GM21360 (cell line): Measurements from ENCODE around the gene SLC45A2.
"Not testable (repeated sequence)": the region's sequence is repeated elsewhere in the genome, so short reads cannot be mapped to it uniquely, and the experiment has no call there.

Source experiments
- ATAC-seq: cut with Tn5 transposase; IDR thresholded peaks from one replicate; pipeline ENCODE4 v1.9.1; 2021; ENCODE audit warnings: mild to moderate bottlenecking, moderate library complexity; ENCODE audit not compliant: unreplicated experiment

SLC45A2 gene

GRCh38 chr5:33984671-33985124 is at the start of gene SLC45A2:
Gene SLC45A2 (minus strand): TSS chr5:33984693. CDS start chr5:33984583, 110 bp downstream.
- ATAC-seq = no peak

GRCh38 chr5:34031966-34032365 is 47.5 kb upstream of the SLC45A2 start:
- ATAC-seq = no peak

- ATAC-seq = no peak
These were observed 46.6 kb upstream of the SLC45A2 start for GRCh38 chr5:34031117-34031516.

- ATAC-seq = not testable (repeated sequence)
These were observed 46.1 kb upstream of the SLC45A2 start for GRCh38 chr5:34030585-34030984.

- no peak for ATAC-seq
These were observed 45.6 kb upstream of the SLC45A2 start for GRCh38 chr5:34030048-34030447.

GRCh38 chr5:34028349-34028748 is 43.9 kb upstream of the SLC45A2 start:
- ATAC-seq = no peak

- no peak for ATAC-seq
These were observed 41.7 kb upstream of the SLC45A2 start for GRCh38 chr5:34026089-34026761.

GRCh38 chr5:34022121-34022705 is 37.7 kb upstream of the SLC45A2 start:
- peak; percentile 70 for ATAC-seq

- ATAC-seq = no peak
These were observed 36.8 kb upstream of the SLC45A2 start for GRCh38 chr5:34021334-34021733.

GRCh38 chr5:34020726-34021125 is 36.2 kb upstream of the SLC45A2 start:
- no peak for ATAC-seq

- no peak for ATAC-seq
These were observed 32.8 kb upstream of the SLC45A2 start for GRCh38 chr5:34017254-34017653.

GRCh38 chr5:34016750-34017149 is 32.3 kb upstream of the SLC45A2 start:
- no peak for ATAC-seq

GRCh38 chr5:34016222-34016621 is 31.7 kb upstream of the SLC45A2 start:
- no peak for ATAC-seq

GRCh38 chr5:34015120-34015822 is 30.8 kb upstream of the SLC45A2 start:
- ATAC-seq = no peak

- ATAC-seq = no peak
These were observed 30.1 kb upstream of the SLC45A2 start for GRCh38 chr5:34014626-34015025.

- no peak for ATAC-seq
These were observed 29.1 kb upstream of the SLC45A2 start for GRCh38 chr5:34013547-34013946.

- no peak for ATAC-seq
These were observed 28.3 kb upstream of the SLC45A2 start for GRCh38 chr5:34012791-34013190.

- ATAC-seq = no peak
These were observed 27.0 kb upstream of the SLC45A2 start for GRCh38 chr5:34011536-34011935.

- ATAC-seq = not testable (repeated sequence)
These were observed 25.7 kb upstream of the SLC45A2 start for GRCh38 chr5:34010146-34010545.

GRCh38 chr5:34009610-34010009 is 25.1 kb upstream of the SLC45A2 start:
- ATAC-seq = no peak

GRCh38 chr5:34008802-34009201 is 24.3 kb upstream of the SLC45A2 start:
- ATAC-seq = no peak
